Osteoblast (primary cell): Measurements from ENCODE around the gene SH3RF1. TPM values are rescaled to one million over a fixed set of nuclear protein-coding genes. Genes with fewer than 3 reads are reported as not detected.

Source experiments
- DNase-seq: peaks from one replicate; pipeline ENCODE4 v3.0.0; 2011; ENCODE audit warnings: low spot score, mixed read lengths; ENCODE audit not compliant: insufficient read length; ENCODE audit errors: missing footprints
- H2AFZ ChIP-seq: 2 replicates; pipeline ENCODE4 v1.6.0; 2011; ENCODE audit warnings: mild to moderate bottlenecking, low read length
- H3K27ac ChIP-seq: 2 replicates; pipeline ENCODE4 v1.5.1; 2011; ENCODE audit warnings: mild to moderate bottlenecking, low read depth, low read length, moderate library complexity
- H3K27me3 ChIP-seq: 2 replicates; pipeline ENCODE4 v1.6.0; 2012; ENCODE audit warnings: mild to moderate bottlenecking, control low read depth, inconsistent platforms, low read length, moderate library complexity; ENCODE audit not compliant: insufficient read depth
- H3K36me3 ChIP-seq: 2 replicates; pipeline ENCODE4 v1.5.1; 2011; ENCODE audit warnings: mild to moderate bottlenecking, low read length, control low read depth, moderate library complexity; ENCODE audit not compliant: insufficient read depth
- H3K4me1 ChIP-seq: 2 replicates; pipeline ENCODE4 v1.5.1; 2011; ENCODE audit warnings: mild to moderate bottlenecking, low read length, control low read depth, moderate library complexity; ENCODE audit not compliant: insufficient read depth
- H3K4me2 ChIP-seq: 2 replicates; pipeline ENCODE4 v1.6.0; 2011; ENCODE audit warnings: mild to moderate bottlenecking, low read length; ENCODE audit not compliant: insufficient read depth
- H3K4me3 ChIP-seq: fragments of 200-600 bp; sonication (generic); 3 replicates; pipeline ENCODE4 v1.5.1; 2012; ENCODE audit warnings: mild to moderate bottlenecking, low read length, inconsistent platforms; ENCODE audit not compliant: insufficient read depth
- H3K79me2 ChIP-seq: 2 replicates; pipeline ENCODE4 v1.6.0; 2012; ENCODE audit warnings: mild to moderate bottlenecking, low read length, control low read depth, inconsistent platforms; ENCODE audit not compliant: insufficient read depth
- H3K9me3 ChIP-seq: 2 replicates; pipeline ENCODE4 v1.5.1; 2011; ENCODE audit warnings: low read depth, low read length, control low read depth
- H4K20me1 ChIP-seq: 2 replicates; pipeline ENCODE4 v1.6.0; 2012; ENCODE audit warnings: mild to moderate bottlenecking, low read length, control low read depth; ENCODE audit not compliant: insufficient read depth
- total RNA-seq: library from RNA; depleted of rRNA; stranded (reverse); fragments of >200 nt; gene quantifications from 2 replicates; pipeline ENCODE4 v1.2.3, GENCODE V29; 2012
- TF ChIP-seq, protein P1 (sequence below): IDR thresholded peaks from 2 replicates; pipeline ENCODE4 v1.5.1; 2011; ENCODE audit warnings: mild to moderate bottlenecking, low read depth, low read length, moderate library complexity; ENCODE audit errors: extremely low read depth

SH3RF1 gene
- total RNA-seq, 1 donor = 37.6 TPM

DNA sequence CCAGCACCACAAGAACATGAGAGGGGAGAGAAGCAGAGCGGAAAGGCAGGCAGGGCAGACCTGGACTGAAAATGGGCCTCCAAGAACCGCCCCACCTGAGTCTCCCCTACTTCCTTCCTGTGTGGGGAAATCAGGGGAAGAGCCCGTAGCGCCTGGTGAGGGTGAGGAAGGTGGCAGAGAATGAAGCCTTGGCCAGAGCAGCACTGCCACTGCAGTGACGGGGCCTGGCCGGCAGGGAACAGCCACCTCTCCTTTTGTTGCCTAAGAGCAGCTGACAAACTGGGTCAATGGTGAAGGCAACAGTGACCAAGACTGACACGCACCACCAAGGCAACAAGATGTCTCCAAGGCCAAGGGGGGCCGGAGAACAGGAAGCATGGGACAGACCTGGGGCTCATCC lies 202.3 kb downstream of the SH3RF1 start:
- Histone ChIP-seq H3K79me2 (no peaks in the 10 kb centered on the region), H3K9me3 (no peaks in the 10 kb centered on the region), H3K27ac (no peak overlapping the region), H3K4me1 (peaks cover 41% of the 10 kb centered on the region), H2AFZ (no peak overlapping the region), H4K20me1 (no peaks in the 10 kb centered on the region), H3K36me3 (no peaks in the 10 kb centered on the region), H3K27me3 (no peaks in the 10 kb centered on the region), H3K4me2 (no peak overlapping the region), H3K4me3 (no peak overlapping the region)
- DNase-seq = no peak
- TF ChIP-seq, protein P1, sequence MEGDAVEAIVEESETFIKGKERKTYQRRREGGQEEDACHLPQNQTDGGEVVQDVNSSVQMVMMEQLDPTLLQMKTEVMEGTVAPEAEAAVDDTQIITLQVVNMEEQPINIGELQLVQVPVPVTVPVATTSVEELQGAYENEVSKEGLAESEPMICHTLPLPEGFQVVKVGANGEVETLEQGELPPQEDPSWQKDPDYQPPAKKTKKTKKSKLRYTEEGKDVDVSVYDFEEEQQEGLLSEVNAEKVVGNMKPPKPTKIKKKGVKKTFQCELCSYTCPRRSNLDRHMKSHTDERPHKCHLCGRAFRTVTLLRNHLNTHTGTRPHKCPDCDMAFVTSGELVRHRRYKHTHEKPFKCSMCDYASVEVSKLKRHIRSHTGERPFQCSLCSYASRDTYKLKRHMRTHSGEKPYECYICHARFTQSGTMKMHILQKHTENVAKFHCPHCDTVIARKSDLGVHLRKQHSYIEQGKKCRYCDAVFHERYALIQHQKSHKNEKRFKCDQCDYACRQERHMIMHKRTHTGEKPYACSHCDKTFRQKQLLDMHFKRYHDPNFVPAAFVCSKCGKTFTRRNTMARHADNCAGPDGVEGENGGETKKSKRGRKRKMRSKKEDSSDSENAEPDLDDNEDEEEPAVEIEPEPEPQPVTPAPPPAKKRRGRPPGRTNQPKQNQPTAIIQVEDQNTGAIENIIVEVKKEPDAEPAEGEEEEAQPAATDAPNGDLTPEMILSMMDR = no peak

DNA sequence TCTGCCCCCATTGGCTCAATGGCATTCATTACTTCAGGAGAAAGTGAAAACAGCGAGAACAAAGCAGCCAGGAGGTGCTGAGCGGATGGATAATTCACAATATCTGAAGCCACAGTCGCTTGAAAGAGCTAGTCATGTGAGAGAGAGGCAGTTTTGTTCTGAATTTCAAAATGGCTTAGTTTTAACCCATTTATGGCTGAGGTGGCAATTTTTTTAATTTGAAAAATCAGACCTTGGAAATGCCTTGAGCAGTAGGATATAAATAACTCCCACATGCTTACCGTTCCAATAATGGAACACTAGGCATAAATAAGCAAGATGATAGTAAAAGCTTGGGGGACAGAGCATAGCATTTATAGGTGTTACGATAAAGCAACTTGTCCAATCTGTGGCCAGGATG lies 203.8 kb downstream of the SH3RF1 start:
- TF ChIP-seq, protein P1 = no peak
- Histone ChIP-seq H3K36me3 (no peaks in the 10 kb centered on the region), H3K27me3 (no peaks in the 10 kb centered on the region), H3K79me2 (no peaks in the 10 kb centered on the region), H3K4me2 (no peak overlapping the region), H3K4me1 (peaks cover 44% of the 10 kb centered on the region), H2AFZ (no peak overlapping the region), H4K20me1 (no peaks in the 10 kb centered on the region), H3K27ac (no peak overlapping the region), H3K9me3 (no peaks in the 10 kb centered on the region), H3K4me3 (no peak overlapping the region)
- DNase-seq = no peak

DNA sequence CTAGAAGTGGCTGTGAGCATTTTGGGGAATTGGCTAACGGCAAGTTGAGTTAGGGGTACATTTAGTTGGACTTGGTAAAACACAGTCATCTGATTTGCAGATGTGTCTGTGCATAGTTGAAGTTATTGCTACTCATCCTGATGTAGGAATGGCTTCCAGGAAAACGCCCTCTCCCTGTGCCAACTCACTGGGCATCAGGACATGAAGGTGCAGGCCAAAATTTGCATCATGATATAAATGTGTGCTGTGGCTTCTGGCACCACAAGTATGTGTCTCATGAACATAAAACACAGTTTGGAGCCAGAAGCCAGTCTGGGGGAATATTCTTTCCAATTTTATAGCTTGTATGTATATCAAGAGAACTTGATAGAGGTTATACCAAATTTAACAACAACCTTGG lies 206.5 kb downstream of the SH3RF1 start:
- peaks cover 33% of the 10 kb centered on the region for H3K4me1 ChIP-seq
- no peaks in the 10 kb centered on the region for H4K20me1 ChIP-seq
- no peak overlapping the region for H3K4me3 ChIP-seq
- H2AFZ ChIP-seq = no peak overlapping the region
- no peak overlapping the region for H3K27ac ChIP-seq
- H3K27me3 ChIP-seq = no peaks in the 10 kb centered on the region
- no peaks in the 10 kb centered on the region for H3K79me2 ChIP-seq
- no peak for DNase-seq
- no peaks in the 10 kb centered on the region for H3K9me3 ChIP-seq
- no peak overlapping the region for H3K4me2 ChIP-seq
- TF ChIP-seq, protein P1 = no peak
- H3K36me3 ChIP-seq = no peaks in the 10 kb centered on the region

DNA sequence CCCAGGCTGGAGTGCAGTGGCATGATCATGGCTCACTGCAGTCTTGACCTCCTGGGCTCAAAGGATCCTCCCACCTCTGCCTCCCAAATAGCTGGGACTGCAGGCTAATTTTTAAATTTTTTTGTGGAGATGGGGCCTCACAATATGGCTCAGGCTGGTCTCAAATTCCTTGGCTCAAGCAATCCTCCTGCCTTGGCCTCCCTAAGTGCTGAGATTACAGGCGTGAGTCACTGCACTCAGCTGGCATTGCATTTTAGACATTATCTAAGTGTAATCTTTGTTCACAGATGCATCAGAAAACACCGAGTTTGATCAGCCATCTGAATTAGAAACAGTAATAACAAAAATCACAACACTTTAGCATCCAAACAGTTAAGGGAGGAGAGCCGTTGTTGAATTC lies 207.3 kb downstream of the SH3RF1 start:
- Histone ChIP-seq H4K20me1 (no peaks in the 10 kb centered on the region), H2AFZ (no peak overlapping the region), H3K4me3 (no peak overlapping the region), H3K4me2 (peak overlapping the region; percentile 75), H3K4me1 (peaks cover 33% of the 10 kb centered on the region), H3K36me3 (no peaks in the 10 kb centered on the region), H3K79me2 (no peaks in the 10 kb centered on the region), H3K27me3 (no peaks in the 10 kb centered on the region), H3K27ac (no peak overlapping the region), H3K9me3 (no peaks in the 10 kb centered on the region)
- TF ChIP-seq, protein P1 = no peak
- no peak for DNase-seq
